HG03558 (cell line): ENCODE data around the gene NOL4L.
"Not testable (repeated sequence)": the region's sequence is repeated elsewhere in the genome, so short reads cannot be mapped to it uniquely, and the experiment has no call there.

ENCODE experiments used
- ATAC-seq: cut with Tn5 transposase; IDR thresholded peaks from one replicate; pipeline ENCODE4 v1.9.1; 2021; ENCODE audit warnings: moderate number of reproducible peaks; ENCODE audit not compliant: unreplicated experiment; ENCODE audit errors: extremely low read depth

NOL4L gene

GRCh38 chr20:32597714-32598113, 12.6 kb upstream of the NOL4L start:
- no peak for ATAC-seq

- ATAC-seq = no peak
These were observed 11.6 kb upstream of the NOL4L start for GRCh38 chr20:32596681-32597252.

DNA sequence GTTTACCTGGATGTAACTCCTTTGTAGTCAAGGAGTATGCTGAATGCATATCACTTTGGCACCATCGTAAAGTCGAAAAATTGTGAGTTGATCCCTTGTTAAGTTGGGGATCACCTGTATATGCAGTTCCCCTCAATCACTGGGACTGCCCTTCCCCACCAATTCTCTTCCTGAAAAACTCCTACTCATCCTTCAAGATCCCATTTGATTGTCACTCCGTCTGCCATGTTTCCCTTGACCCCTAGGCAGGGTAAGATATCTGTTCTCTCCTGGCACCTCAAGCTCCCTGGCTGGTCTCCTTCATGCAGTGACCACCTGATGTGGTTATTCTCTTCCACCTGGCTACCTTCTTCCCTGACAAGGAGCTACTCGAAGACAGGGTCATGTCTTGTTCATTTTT, 10.0 kb upstream of the NOL4L start:
- ATAC-seq = no peak

GRCh38 chr20:32594669-32595068, 9.5 kb upstream of the NOL4L start:
- not testable (repeated sequence) for ATAC-seq

DNA sequence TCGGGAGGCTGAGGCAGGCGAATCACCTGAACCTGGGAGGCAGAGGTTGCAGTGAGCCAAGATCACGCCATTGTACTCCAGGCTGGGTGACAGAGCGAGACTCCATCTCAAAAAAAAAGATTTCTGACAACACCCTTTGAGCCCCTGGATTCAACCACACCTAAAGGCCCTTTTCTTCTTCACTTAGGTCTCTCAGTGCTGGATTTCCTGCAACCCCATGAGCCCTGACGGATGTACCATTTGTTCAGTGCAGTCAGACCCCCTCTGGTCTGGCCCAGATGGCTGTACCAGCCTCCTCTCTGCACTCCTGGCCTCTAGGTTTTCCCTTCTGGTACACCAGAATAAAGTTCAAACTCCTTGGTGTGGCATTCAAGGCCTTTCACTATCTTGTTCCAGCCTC, 9.1 kb upstream of the NOL4L start:
- no peak for ATAC-seq

- not testable (repeated sequence) for ATAC-seq
These were observed 7.5 kb upstream of the NOL4L start for GRCh38 chr20:32592616-32593015.

GRCh38 chr20:32592022-32592421, 6.9 kb upstream of the NOL4L start:
- no peak for ATAC-seq

GRCh38 chr20:32589769-32590168, 4.6 kb upstream of the NOL4L start:
- ATAC-seq = no peak

- no peak for ATAC-seq
These were observed 4.1 kb upstream of the NOL4L start for GRCh38 chr20:32589256-32589655.

DNA sequence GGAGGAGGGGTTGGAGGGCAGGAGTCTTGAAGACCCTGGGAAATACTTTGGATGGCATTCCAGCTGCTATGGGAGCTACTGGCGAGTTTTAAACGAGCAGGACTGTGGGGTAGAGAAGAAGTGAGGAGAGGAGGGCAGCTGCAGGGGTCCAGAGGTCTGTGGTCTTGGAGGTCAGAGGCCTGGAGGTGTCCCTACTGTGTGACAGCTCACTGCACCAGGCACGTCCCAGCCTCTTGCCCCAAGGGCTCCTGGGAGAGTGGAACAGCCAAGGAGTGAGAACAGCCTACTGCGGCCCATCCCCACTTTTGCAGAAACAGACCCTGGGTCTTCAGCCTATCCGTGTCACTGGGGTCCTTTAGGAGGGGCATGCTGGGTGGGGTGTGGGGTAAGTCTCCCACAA, 2.9 kb upstream of the NOL4L start:
- no peak for ATAC-seq

- no peak for ATAC-seq
These were observed 1.2 kb upstream of the NOL4L start for GRCh38 chr20:32586291-32586690.

DNA sequence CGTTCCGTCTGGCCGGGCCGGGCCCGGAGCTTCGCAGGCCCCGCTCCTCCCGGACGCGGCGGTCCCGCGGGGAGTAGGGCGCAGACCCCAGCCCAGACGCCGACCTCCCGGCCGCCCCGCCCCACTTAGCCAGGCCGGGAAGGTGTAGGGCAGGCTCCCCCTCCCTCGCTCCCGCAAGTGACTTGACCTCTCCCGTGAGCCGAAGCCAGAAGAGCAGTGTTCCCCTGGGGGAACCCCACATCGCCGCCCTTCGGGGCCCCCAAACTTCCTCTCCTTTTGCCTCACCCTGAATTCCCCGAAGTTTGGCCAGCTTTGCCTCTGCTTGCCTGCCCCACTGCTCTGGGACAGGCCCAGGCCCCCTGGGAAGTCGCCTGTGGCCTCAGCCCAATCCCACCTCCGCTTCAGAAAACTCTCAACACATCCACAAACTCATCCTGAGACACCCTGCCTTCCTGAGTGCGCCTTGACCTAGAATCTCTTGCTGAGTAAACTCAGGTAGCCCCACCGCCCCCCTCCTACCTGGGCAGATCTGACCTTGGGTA, 524 bp upstream of the NOL4L start:
- no peak for ATAC-seq

GRCh38 chr20:32583581-32584070, 1.5 kb downstream of the NOL4L start:
- no peak for ATAC-seq

DNA sequence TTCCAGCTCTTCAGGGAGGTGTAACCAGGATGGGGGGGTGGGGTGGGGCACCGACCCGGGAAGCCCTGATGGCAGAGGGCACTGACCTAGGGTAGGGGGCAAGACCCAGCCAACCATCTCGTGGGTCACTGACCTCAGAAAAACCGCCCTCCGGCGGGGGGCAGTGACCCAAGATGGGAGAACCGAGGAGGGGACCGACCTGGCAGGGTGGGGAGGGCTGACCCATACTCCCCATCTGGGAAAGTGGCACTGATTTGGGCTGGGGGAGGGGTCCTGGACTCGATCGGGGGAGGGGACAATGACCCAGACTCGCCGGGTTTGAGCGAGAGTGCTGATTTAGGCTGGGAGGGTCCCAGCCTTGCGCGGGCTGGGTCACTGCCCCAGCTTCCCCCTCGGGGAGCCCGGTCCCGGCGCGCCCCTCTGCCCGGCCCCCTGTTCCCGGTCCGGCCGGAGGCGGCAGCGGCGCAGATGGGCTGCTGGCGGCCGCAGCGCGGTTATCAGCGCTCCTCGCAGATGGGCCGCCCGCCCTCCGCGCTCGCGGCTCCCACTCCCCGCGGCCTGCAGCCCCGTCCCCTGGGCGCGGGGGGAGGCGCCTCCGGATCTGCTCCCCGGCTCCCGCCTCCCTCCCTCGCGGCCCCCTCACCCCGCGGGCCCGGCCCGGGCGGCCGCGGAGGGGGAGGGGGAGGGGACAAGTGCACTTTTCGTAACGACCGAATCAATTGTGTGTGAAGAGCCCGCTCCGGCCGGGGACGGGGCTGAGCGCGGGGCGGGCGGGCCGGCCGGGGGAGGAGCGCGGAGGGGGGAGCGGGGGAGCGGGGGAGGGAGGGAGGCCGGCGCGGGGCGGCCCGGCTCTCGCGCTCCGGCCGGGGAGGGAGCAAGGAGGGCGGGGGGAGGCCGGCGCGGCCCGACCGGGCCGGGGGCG, 2.2 kb downstream of the NOL4L start:
- no peak for ATAC-seq

GRCh38 chr20:32581839-32582658, 3.1 kb downstream of the NOL4L start:
- no peak for ATAC-seq

GRCh38 chr20:32580970-32581838, 3.9 kb downstream of the NOL4L start:
- ATAC-seq = no peak

DNA sequence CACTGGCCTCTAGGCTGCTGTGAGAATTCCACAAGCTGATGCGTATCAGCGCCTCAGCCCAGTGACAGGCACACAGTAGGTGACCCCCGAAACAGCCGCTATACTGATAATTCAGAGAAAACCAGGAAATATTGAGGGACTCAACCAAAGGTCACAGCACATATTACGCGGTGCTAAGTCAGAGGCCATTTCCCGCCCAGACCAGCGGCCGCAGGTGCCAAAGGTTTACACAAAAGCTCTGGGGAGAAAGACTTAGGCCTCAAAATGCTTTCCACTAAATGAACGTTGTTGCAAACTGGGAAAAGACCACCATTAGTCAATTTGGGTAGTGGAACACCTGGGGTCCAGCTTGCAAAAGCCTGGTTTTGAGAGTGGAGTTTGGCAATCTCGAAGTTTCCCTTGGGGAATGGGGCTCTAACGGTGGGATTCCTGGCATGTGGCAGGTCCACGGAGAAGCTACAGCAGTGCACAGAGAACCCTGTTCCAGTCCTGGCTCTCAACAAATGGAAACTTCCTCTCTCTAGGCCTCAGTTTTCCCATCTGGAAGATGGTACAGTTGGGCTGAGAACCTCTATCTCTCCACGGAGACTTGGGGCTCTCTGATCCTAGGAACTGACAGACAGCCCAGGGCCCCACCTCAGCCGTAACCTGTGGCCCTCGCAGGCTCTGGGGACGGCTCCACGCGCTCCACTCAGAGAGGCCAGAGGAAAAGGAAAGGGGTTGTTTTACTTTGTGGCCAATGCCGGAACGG, 4.7 kb downstream of the NOL4L start:
- ATAC-seq = no peak

DNA sequence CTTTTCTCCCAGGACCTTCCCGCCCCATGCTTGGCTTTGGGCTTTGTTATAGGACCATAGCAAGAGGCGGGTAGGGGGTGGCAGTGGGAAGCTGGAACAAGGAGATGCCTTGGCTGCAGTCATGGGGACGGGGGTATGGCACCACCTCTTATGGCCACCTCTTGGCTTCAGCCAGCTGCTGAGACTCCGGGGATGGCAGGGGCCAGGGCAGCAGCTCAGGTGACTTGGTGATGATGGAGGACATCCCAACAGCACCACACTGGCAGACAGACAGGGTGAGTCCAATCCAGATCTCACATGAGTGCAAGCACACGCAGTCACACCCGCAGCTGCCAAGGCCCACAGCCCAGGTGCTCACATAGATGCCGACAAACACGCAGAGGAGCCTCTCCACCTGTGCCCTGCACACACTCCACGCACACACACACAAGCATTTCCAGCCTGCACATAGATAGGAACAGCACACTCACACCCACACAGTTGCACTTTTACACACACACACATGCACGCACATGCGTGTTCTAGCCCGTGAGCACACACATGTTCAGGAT, 6.2 kb downstream of the NOL4L start:
- no peak for ATAC-seq

DNA sequence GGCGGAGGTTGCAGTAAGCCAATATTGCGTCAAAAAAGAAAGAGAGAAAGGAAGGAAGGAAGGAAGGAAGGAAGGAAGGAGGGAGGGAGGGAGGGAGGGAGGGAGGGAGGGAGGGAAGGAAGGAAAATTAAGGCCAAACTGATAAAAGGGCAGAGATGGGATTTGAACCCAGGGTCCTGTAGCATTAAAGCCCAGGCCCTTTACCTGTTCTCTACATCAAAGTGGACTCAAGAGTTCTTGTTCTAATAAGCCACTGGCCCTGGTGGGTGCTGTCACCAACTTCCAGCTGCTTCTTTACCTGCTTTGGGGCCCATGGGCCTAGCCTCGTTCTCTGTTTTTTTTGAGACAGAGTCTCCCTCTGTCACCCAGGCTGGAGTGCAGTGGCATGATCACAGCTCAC, 7.1 kb downstream of the NOL4L start:
- ATAC-seq = not testable (repeated sequence)
